Loucy (cell line): ENCODE data around the gene TBX10.

Source experiments
- H2AFZ ChIP-seq: fragments of 200-600 bp; sonication (generic); 2 replicates; pipeline ENCODE4 v1.6.0; 2016; ENCODE audit warnings: antibody characterized with exemption, mild to moderate bottlenecking, low read length, moderate library complexity
- H3F3A ChIP-seq: fragments of 200-600 bp; 2 replicates; pipeline ENCODE4 v1.6.0; 2016; ENCODE audit warnings: antibody characterized with exemption, low read depth, mild to moderate bottlenecking
- H3K27me3 ChIP-seq: fragments of 200-600 bp; sonication (generic); 2 replicates; pipeline ENCODE4 v1.6.1; 2014; ENCODE audit warnings: low read length, mild to moderate bottlenecking; ENCODE audit not compliant: insufficient read depth, poor library complexity, severe bottlenecking
- H3K36me3 ChIP-seq: fragments of 200-600 bp; sonication (generic); 2 replicates; pipeline ENCODE4 v1.6.1; 2016; ENCODE audit warnings: low read length; ENCODE audit not compliant: insufficient read depth
- H3K4me1 ChIP-seq: fragments of 200-600 bp; sonication (generic); 2 replicates; pipeline ENCODE4 v1.5.1; 2014; ENCODE audit warnings: low read length, mild to moderate bottlenecking; ENCODE audit not compliant: insufficient read depth, poor library complexity, severe bottlenecking
- H3K4me2 ChIP-seq: fragments of 200-600 bp; sonication (generic); 2 replicates; pipeline ENCODE4 v1.6.0; 2014; ENCODE audit warnings: antibody characterized with exemption, low read length, low read depth, mild to moderate bottlenecking; ENCODE audit not compliant: poor library complexity, severe bottlenecking
- H3K4me3 ChIP-seq: fragments of 200-600 bp; sonication (generic); 2 replicates; pipeline ENCODE4 v1.5.1; 2014; ENCODE audit warnings: low read length, mild to moderate bottlenecking, mixed read lengths; ENCODE audit not compliant: poor library complexity, severe bottlenecking
- H3K79me2 ChIP-seq: fragments of 200-600 bp; sonication (generic); 2 replicates; pipeline ENCODE4 v1.6.1; 2014; ENCODE audit warnings: low read length; ENCODE audit not compliant: insufficient read depth
- H3K9ac ChIP-seq: fragments of 200-600 bp; sonication (generic); 2 replicates; pipeline ENCODE4 v1.6.0; 2014; ENCODE audit warnings: mild to moderate bottlenecking, low read depth, low read length, moderate library complexity; ENCODE audit not compliant: poor library complexity, severe bottlenecking
- H3K9me2 ChIP-seq: fragments of 200-600 bp; sonication (generic); replicated peaks from 2 replicates; pipeline ENCODE4 v1.6.1; 2016; ENCODE audit warnings: low read depth, low read length, mixed read lengths
- H3K9me3 ChIP-seq: fragments of 200-600 bp; sonication (generic); 2 replicates; pipeline ENCODE4 v1.6.1; 2014; ENCODE audit warnings: mild to moderate bottlenecking, antibody characterized with exemption, low read length, low read depth; ENCODE audit not compliant: insufficient read depth
- H4K20me1 ChIP-seq: fragments of 200-600 bp; sonication (generic); 2 replicates; pipeline ENCODE4 v1.6.0; 2014; ENCODE audit warnings: antibody characterized with exemption, low read length, mild to moderate bottlenecking; ENCODE audit not compliant: insufficient read depth, poor library complexity, severe bottlenecking
- EZH2phosphoT487 ChIP-seq: fragments of 200-600 bp; IDR thresholded peaks from 2 replicates; pipeline ENCODE4 v1.6.1; 2018; ENCODE audit warnings: antibody characterized with exemption, mild to moderate bottlenecking, moderate library complexity, borderline replicate concordance
- TF ChIP-seq, protein P1 (sequence below): fragments of 200-600 bp; sonication (generic); conservative IDR thresholded peaks from 2 replicates; pipeline ENCODE4 v1.5.1; 2014; ENCODE audit warnings: mild to moderate bottlenecking, antibody characterized with exemption, low read length

The TBX10 gene

DNA sequence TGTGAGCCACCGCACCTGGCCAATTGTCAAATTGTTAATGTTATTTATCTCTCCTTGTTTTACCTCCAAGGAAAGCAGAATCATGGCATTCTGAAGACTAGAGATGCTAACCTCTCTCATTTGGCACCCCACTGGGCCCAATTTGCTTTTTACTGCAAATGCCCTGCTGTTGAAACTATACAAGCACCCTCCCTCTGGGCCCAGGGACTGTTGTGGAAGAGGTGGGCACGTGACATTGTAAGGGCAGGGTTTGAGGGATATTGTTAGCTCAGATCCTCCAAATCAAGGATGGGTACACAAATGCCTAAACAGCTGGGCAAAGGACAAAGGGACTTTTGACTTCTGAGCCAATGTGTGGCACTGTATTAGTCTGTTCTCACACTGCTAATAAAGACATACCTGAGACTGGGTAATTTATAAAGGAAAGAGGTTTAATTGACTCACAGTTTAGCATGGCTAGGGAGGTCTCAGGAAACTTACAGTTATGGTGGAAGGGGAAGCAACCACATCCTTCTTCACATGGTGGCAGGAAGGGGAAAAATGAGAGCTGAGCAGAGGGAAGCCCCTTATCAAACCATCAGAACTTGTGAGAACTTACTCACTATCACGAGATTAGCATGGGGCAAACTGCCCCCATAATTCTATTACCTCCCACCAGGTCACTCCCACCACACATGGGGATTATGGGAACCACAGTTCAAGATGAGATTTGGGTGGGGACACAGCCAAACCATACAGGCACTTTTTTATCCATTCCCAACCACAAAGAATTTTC lies 41.3 kb upstream of the TBX10 start:
- Histone ChIP-seq H3K9me3 (no peaks in the 10 kb centered on the region; the same call in 1 of the 2 replicates), H3K36me3 (no peaks in the 10 kb centered on the region), H3K9me2 (no peaks in the 10 kb centered on the region), H3K4me3 (no peak overlapping the region), H4K20me1 (no peaks in the 10 kb centered on the region), H3K79me2 (no peaks in the 10 kb centered on the region), H3K9ac (no peak overlapping the region), H3K27me3 (no peaks in the 10 kb centered on the region), H3K4me1 (peaks cover 3% of the 10 kb centered on the region), H3K4me2 (no peak overlapping the region), H2AFZ (no peak overlapping the region), H3F3A (no peaks in the 10 kb centered on the region)
- TF ChIP-seq EZH2phosphoT487 = no peak
- TF ChIP-seq, protein P1, sequence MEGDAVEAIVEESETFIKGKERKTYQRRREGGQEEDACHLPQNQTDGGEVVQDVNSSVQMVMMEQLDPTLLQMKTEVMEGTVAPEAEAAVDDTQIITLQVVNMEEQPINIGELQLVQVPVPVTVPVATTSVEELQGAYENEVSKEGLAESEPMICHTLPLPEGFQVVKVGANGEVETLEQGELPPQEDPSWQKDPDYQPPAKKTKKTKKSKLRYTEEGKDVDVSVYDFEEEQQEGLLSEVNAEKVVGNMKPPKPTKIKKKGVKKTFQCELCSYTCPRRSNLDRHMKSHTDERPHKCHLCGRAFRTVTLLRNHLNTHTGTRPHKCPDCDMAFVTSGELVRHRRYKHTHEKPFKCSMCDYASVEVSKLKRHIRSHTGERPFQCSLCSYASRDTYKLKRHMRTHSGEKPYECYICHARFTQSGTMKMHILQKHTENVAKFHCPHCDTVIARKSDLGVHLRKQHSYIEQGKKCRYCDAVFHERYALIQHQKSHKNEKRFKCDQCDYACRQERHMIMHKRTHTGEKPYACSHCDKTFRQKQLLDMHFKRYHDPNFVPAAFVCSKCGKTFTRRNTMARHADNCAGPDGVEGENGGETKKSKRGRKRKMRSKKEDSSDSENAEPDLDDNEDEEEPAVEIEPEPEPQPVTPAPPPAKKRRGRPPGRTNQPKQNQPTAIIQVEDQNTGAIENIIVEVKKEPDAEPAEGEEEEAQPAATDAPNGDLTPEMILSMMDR = no peak

DNA sequence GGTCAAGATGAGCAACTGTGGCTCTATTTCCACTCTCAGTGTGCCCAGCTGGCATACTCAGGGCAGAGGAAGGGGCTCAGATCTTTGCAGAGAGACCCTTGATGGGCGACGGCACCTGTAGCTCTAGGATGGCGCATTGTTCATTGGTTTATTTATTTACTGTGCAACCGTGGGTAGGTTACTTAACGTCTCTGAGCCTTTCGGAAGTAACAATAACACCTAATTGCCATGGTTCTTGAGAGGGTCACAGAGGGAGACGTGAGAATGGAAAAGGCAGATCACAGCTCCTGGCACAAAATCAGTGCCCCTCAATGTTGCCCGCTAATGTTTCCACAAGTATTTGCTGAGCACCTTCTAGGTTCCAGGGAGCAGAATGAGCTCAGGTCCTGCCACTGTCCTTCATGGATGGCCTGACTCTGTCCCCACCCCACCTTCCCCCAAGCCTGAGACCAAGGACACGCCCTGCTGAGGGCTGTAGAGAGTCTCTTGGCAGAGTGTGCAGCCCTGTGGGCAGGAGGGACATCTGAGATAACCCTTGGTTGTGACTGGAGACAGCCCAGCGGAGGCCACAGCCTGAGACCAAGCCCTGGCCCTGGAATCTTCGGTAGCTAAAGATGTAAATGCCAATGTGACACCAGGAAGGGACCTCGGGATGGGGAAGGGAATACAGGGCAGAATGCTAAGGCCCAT lies 35.6 kb upstream of the TBX10 start:
- Histone ChIP-seq H3K9me2 (no peaks in the 10 kb centered on the region), H2AFZ (no peak overlapping the region), H3F3A (no peaks in the 10 kb centered on the region), H3K4me1 (no peaks in the 10 kb centered on the region), H3K4me2 (no peak overlapping the region), H4K20me1 (no peaks in the 10 kb centered on the region), H3K79me2 (no peaks in the 10 kb centered on the region), H3K9ac (no peak overlapping the region), H3K4me3 (no peak overlapping the region), H3K36me3 (no peaks in the 10 kb centered on the region), H3K27me3 (no peaks in the 10 kb centered on the region), H3K9me3 (no peaks in the 10 kb centered on the region)
- TF ChIP-seq, protein P1 = no peak

DNA sequence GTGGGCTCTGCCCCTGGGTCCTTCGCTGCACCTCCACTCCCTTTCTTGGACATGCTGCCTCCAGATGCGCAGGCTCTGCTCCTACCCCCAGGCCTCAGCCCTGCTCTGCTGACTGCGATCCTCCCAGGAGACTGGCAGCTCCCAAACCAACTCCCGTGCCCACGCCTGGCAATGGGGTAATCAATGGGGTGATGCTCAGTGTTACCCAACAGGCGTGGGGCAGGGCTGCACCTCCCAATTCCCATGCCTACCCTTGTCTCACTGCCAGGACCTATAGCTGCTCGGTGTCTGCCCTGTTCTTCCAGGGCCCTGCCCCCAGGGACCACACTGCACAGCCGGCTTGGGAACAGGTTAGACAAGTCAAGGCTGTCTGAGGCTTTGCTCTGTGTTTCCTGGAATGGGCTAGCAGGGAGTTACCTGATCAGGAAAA lies 34.9 kb upstream of the TBX10 start, which contains the start of gene ALDH3B2:
Gene ALDH3B2, minus strand, starts transcription at position 182 of the 430 bp plus-strand sequence. CDS start 7,688 bp downstream, outside the sequence.
- no peaks in the 10 kb centered on the region for H3K9me2 ChIP-seq
- H3K27me3 ChIP-seq = no peaks in the 10 kb centered on the region
- H3K4me2 ChIP-seq = no peak within 1 kb of the TSS
- H3K9me3 ChIP-seq = no peaks in the 10 kb centered on the region
- no peaks in the 10 kb centered on the region for H3F3A ChIP-seq
- no peaks in the 10 kb centered on the region for H3K4me1 ChIP-seq
- no peak within 1 kb of the TSS for H2AFZ ChIP-seq
- H3K4me3 ChIP-seq = no peak within 1 kb of the TSS
- H3K9ac ChIP-seq = no peak within 1 kb of the TSS
- TF ChIP-seq EZH2phosphoT487 = no peak
- TF ChIP-seq, protein P1 = no peak
- no peaks in the 10 kb centered on the region for H3K36me3 ChIP-seq
- no peaks in the 10 kb centered on the region for H3K79me2 ChIP-seq
- no peaks in the 10 kb centered on the region for H4K20me1 ChIP-seq
